Brain microvascular endothelial cell (primary cell): ENCODE measurements around the gene ITGBL1.
A peak's percentile ranks its signal among the peaks of the same experiment; 100 is the strongest.

Experiments
- DNase-seq: peaks from one replicate; pipeline ENCODE4 v3.0.0-alpha.2; 2020
- H3K27ac ChIP-seq: fragments of 250-450 bp; sonication (Bioruptor Pico); 2 replicates; pipeline ENCODE4 v1.5.1; 2020; ENCODE audit warnings: mild to moderate bottlenecking, moderate library complexity
- H3K27me3 ChIP-seq: fragments of 250-450 bp; sonication (Bioruptor Pico); replicated peaks from 2 replicates; pipeline ENCODE4 v1.5.1; 2020; ENCODE audit warnings: mild to moderate bottlenecking
- H3K36me3 ChIP-seq: fragments of 250-450 bp; sonication (Bioruptor Pico); replicated peaks from 2 replicates; pipeline ENCODE4 v1.5.1; 2020; ENCODE audit warnings: mild to moderate bottlenecking
- H3K4me3 ChIP-seq: 2 replicates; pipeline ENCODE4 v1.5.1; 2011; ENCODE audit warnings: low read depth, mild to moderate bottlenecking, control low read depth, low read length, moderate library complexity
- CTCF ChIP-seq: IDR thresholded peaks from 2 replicates; pipeline ENCODE4 v1.5.1; 2011; ENCODE audit warnings: low read depth, mild to moderate bottlenecking, moderate library complexity, low read length, control low read depth, inconsistent platforms; ENCODE audit errors: missing control alignments
- in situ Hi-C: cut with HindIII; loops from 2 replicates; pipeline ENCODE4 v1.10.0; 2017; ENCODE audit warnings: low sequenced_read_pairs, low pct_ligation_motif_present

The ITGBL1 gene

GRCh38 chr13:101452519-101453485 lies at the start of gene ITGBL1:
TSS of gene ITGBL1 (plus strand) at chr13:101452675. CDS start at chr13:101452834, 159 bp downstream.
- peak within 1 kb of the TSS; percentile 62 for H3K4me3 ChIP-seq
- in situ Hi-C loops, result no loop called here
- DNase-seq, result no peak

GRCh38 chr13:101406791-101407190 lies 45.7 kb upstream of the ITGBL1 start:
- in situ Hi-C loops, result no loop called here
- Histone ChIP-seq H3K27ac (no peak overlapping the region), H3K36me3 (no peaks in the 10 kb centered on the region), H3K4me3 (no peak overlapping the region), H3K27me3 (no peaks in the 10 kb centered on the region)
- TF ChIP-seq CTCF, result no peak
- no peak for DNase-seq

More at GRCh38 chr13:101452519-101453485, at the start of gene ITGBL1:
- TF ChIP-seq CTCF, result no peak
- H3K36me3 ChIP-seq, result no peaks in the 10 kb centered on the region
- no peaks in the 10 kb centered on the region for H3K27me3 ChIP-seq
- peak within 1 kb of the TSS; percentile 74 for H3K27ac ChIP-seq

- no peak for DNase-seq
- Histone ChIP-seq H3K4me3 (no peak overlapping the region), H3K36me3 (no peaks in the 10 kb centered on the region), H3K27ac (no peak overlapping the region), H3K27me3 (no peaks in the 10 kb centered on the region)
- TF ChIP-seq CTCF, result no peak
- in situ Hi-C loops, result no loop called here
Measured at GRCh38 chr13:101408154-101408553, 44.3 kb upstream of the ITGBL1 start.

- DNase-seq, result no peak
- no peaks in the 10 kb centered on the region for H3K36me3 ChIP-seq
- TF ChIP-seq CTCF, result no peak
- no peak overlapping the region for H3K27ac ChIP-seq
- no peaks in the 10 kb centered on the region for H3K27me3 ChIP-seq
- in situ Hi-C loops, result no loop called here
- H3K4me3 ChIP-seq, result no peak overlapping the region
Measured at GRCh38 chr13:101408992-101409656, 43.4 kb upstream of the ITGBL1 start.

- in situ Hi-C loops, result no loop called here
- H3K27me3 ChIP-seq, result no peaks in the 10 kb centered on the region
- H3K4me3 ChIP-seq, result no peak overlapping the region
- no peaks in the 10 kb centered on the region for H3K36me3 ChIP-seq
- no peak overlapping the region for H3K27ac ChIP-seq
- TF ChIP-seq CTCF, result no peak
- no peak for DNase-seq
Measured at GRCh38 chr13:101412076-101412475, 40.4 kb upstream of the ITGBL1 start.
